H1 (cell line): Measurements from ENCODE around the gene RASEF. TPM values are rescaled to one million over a fixed set of nuclear protein-coding genes. Genes with fewer than 3 reads are reported as not detected.

Source experiments
- CTCF ChIA-PET: fragments of 300-600 bp; sonication (Branson Sonifier 250); formaldehyde crosslinking; loops from one replicate; lab custom pipeline; 2021; ENCODE audit not compliant: partially characterized antibody; lab: Charles Lee
- POLR2A ChIA-PET: fragments of 300-600 bp; sonication (Branson Sonifier 250); formaldehyde crosslinking; loops from one replicate; lab custom pipeline; 2021; ENCODE audit warnings: inconsistent platforms; ENCODE audit not compliant: partially characterized antibody; lab: Charles Lee
- DNase-seq, 2 experiments: peaks; one replicate each; pipeline versions ENCODE4 v3.0.0 to v3.0.0-alpha.2; 2010 to 2022; ENCODE audit warnings: low spot score in 2 of 2, low read depth in 1 of 2, mixed read lengths in 1 of 2
- FAIRE-seq: peaks from 2 replicates; lab custom pipeline; 2011; peaks lifted over from hg19 to GRCh38; lab: Jason Lieb, UNC
- H2AFZ ChIP-seq: 2 replicates; pipeline ENCODE4 v1.8.1; 2012; ENCODE audit warnings: low read length, inconsistent platforms
- H2AK5ac ChIP-seq: 2 replicates; pipeline ENCODE4 v1.6.1; 2013; ENCODE audit warnings: low read depth, low read length
- H2BK120ac ChIP-seq: replicated peaks from 2 replicates; pipeline ENCODE3; 2013; ENCODE audit warnings: low read depth, low read length, inconsistent platforms
- H2BK12ac ChIP-seq: 2 replicates; pipeline ENCODE4 v1.6.1; 2013; ENCODE audit warnings: low read depth, low read length
- H2BK15ac ChIP-seq: 2 replicates; pipeline ENCODE4 v1.6.1; 2013; ENCODE audit warnings: low read length
- H2BK20ac ChIP-seq: 2 replicates; pipeline ENCODE4 v1.6.1; 2013; ENCODE audit warnings: low read length
- H2BK5ac ChIP-seq: 2 replicates; pipeline ENCODE4 v1.6.1; 2013; ENCODE audit warnings: low read depth, low read length
- H3K14ac ChIP-seq: 2 replicates; pipeline ENCODE4 v1.6.1; 2013; ENCODE audit warnings: inconsistent platforms; ENCODE audit not compliant: insufficient read length
- H3K18ac ChIP-seq: 2 replicates; pipeline ENCODE4 v1.6.1; 2013; ENCODE audit warnings: low read length; ENCODE audit errors: extremely low read depth
- H3K23ac ChIP-seq: 2 replicates; pipeline ENCODE4 v1.6.1; 2013; ENCODE audit warnings: inconsistent platforms; ENCODE audit not compliant: insufficient read length
- H3K23me2 ChIP-seq: 2 replicates; pipeline ENCODE4 v1.6.1; 2013; ENCODE audit warnings: low read depth, low read length
- H3K27ac ChIP-seq: 2 replicates; pipeline ENCODE4 v1.6.1; 2011; ENCODE audit warnings: low read depth, low read length, inconsistent platforms
- H3K27me3 ChIP-seq, 4 experiments: replicated peaks in 1 of 4; 1 replicate in 1 of 4; 2 replicates in 3 of 4; pipeline versions ENCODE4 v1.6.1 to v1.8.1; 2011 to 2013; ENCODE audit warnings: low read length in 3 of 4, mild to moderate bottlenecking in 3 of 4, inconsistent platforms in 2 of 4, mixed read lengths in 2 of 4, moderate library complexity in 1 of 4; ENCODE audit not compliant: control insufficient read depth in 3 of 4, insufficient read depth in 3 of 4; ENCODE audit errors: extremely low read depth in 1 of 4
- H3K36me3 ChIP-seq, 4 experiments: 2 replicates each; pipeline versions ENCODE4 v1.6.1 to v1.8.1; 2011 to 2013; ENCODE audit warnings: mild to moderate bottlenecking in 4 of 4, low read length in 3 of 4, moderate library complexity in 2 of 4, control low read depth in 1 of 4, inconsistent platforms in 1 of 4; ENCODE audit not compliant: insufficient read depth in 4 of 4, control insufficient read depth in 2 of 4
- H3K4ac ChIP-seq: replicated peaks from 2 replicates; pipeline ENCODE3; 2013; ENCODE audit warnings: low read length, low read depth, mixed read lengths, inconsistent platforms; ENCODE audit not compliant: insufficient read length
- H3K4me1 ChIP-seq, 4 experiments: replicated peaks in 1 of 4; 1 replicate in 1 of 4; 2 replicates in 3 of 4; pipeline versions ENCODE4 v1.6.1 to v1.8.1; 2011 to 2013; ENCODE audit warnings: low read length in 3 of 4, inconsistent platforms in 2 of 4, mixed read lengths in 1 of 4; ENCODE audit not compliant: insufficient read depth in 4 of 4, control insufficient read depth in 3 of 4
- H3K4me2 ChIP-seq, 2 experiments: 2 replicates each; pipeline versions ENCODE4 v1.6.1 to v1.8.1; 2011 to 2013; ENCODE audit warnings: low read depth in 2 of 2, low read length in 2 of 2, control low read depth in 1 of 2, inconsistent platforms in 1 of 2, mild to moderate bottlenecking in 1 of 2; ENCODE audit not compliant: insufficient read depth in 1 of 2
- H3K4me3 ChIP-seq, 4 experiments: fragments of 200-600, 300-600 bp in 1 of 4; sonication (generic), shearing (Covaris generic), sonication (Bioruptor Twin) in 1 of 4; 2 replicates each; pipeline versions ENCODE4 v1.5.1 to v1.8.1; 2011 to 2016; ENCODE audit warnings: low read length in 4 of 4, low read depth in 3 of 4, control low read depth in 2 of 4, inconsistent platforms in 2 of 4, mild to moderate bottlenecking in 2 of 4, mixed read lengths in 1 of 4, moderate library complexity in 1 of 4; ENCODE audit not compliant: insufficient read depth in 2 of 4; ENCODE audit errors: extremely low read depth in 1 of 4
- H3K56ac ChIP-seq: replicated peaks from 2 replicates; pipeline ENCODE3; 2013; ENCODE audit warnings: low read depth, mild to moderate bottlenecking, mixed read lengths, low read length, inconsistent platforms; ENCODE audit not compliant: insufficient read length
- H3K79me1 ChIP-seq: 2 replicates; pipeline ENCODE4 v1.6.1; 2013; ENCODE audit warnings: low read depth, low read length, control low read depth
- H3K79me2 ChIP-seq, 2 experiments: 2 replicates each; pipeline versions ENCODE4 v1.6.1 to v1.8.1; 2012 to 2013; ENCODE audit warnings: low read length in 2 of 2, mild to moderate bottlenecking in 2 of 2, inconsistent platforms in 1 of 2; ENCODE audit not compliant: insufficient read depth in 2 of 2, control insufficient read depth in 1 of 2
- H3K9ac ChIP-seq, 4 experiments: replicated peaks in 1 of 4; 1 replicate in 1 of 4; 2 replicates in 3 of 4; pipeline versions ENCODE4 v1.6.1 to v1.8.1; 2011 to 2013; ENCODE audit warnings: low read depth in 3 of 4, low read length in 3 of 4, control low read depth in 2 of 4, mild to moderate bottlenecking in 2 of 4, moderate library complexity in 2 of 4, inconsistent platforms in 1 of 4; ENCODE audit errors: extremely low read depth in 1 of 4
- H3K9me3 ChIP-seq, 2 experiments: 2 replicates each; pipeline versions ENCODE4 v1.6.1 to v1.8.1; 2012 to 2013; ENCODE audit warnings: mild to moderate bottlenecking in 2 of 2, moderate library complexity in 2 of 2, control low read depth in 1 of 2, inconsistent platforms in 1 of 2, low read depth in 1 of 2, low read length in 1 of 2, mixed read lengths in 1 of 2; ENCODE audit not compliant: insufficient read depth in 2 of 2
- H4K20me1 ChIP-seq, 2 experiments: replicated peaks in 1 of 2; 2 replicates each; pipeline versions ENCODE3 to v1.8.1; 2011 to 2013; ENCODE audit warnings: inconsistent platforms in 2 of 2, low read length in 2 of 2, mild to moderate bottlenecking in 1 of 2; ENCODE audit not compliant: insufficient read depth in 2 of 2, control insufficient read depth in 1 of 2
- H4K5ac ChIP-seq: 2 replicates; pipeline ENCODE4 v1.6.1; 2013; ENCODE audit warnings: low read length, low read depth, mixed read lengths, inconsistent platforms; ENCODE audit not compliant: insufficient read length
- H4K8ac ChIP-seq: 2 replicates; pipeline ENCODE4 v1.8.0; 2013; ENCODE audit warnings: mild to moderate bottlenecking, moderate library complexity, low read length, inconsistent platforms; ENCODE audit not compliant: insufficient read depth; ENCODE audit errors: extremely low read depth
- H4K91ac ChIP-seq: replicated peaks from 2 replicates; pipeline ENCODE3; 2013; ENCODE audit warnings: low read length, mixed read lengths, inconsistent platforms; ENCODE audit not compliant: insufficient read length
- BRCA1 ChIP-seq: IDR thresholded peaks from 2 replicates; pipeline ENCODE4 v1.6.1; 2012; ENCODE audit warnings: low read depth, low read length, improper control_type of control experiment
- CHD2 ChIP-seq: IDR thresholded peaks from 2 replicates; pipeline ENCODE4 v1.6.1; 2012; ENCODE audit warnings: low read length, improper control_type of control experiment
- NANOG ChIP-seq: IDR thresholded peaks from 2 replicates; pipeline ENCODE4 v1.6.1; 2011; ENCODE audit warnings: low read length, low read depth, mild to moderate bottlenecking, inconsistent platforms; ENCODE audit not compliant: insufficient read depth, poor library complexity, severe bottlenecking
- SIX5 ChIP-seq: IDR thresholded peaks from 2 replicates; pipeline ENCODE4 v1.6.1; 2011; ENCODE audit warnings: mild to moderate bottlenecking, low read depth, low read length
- WGBS, 2 experiments: shearing (Covaris generic) in 1 of 2; methylation state at CpG; one replicate each; pipeline versions ENCODE4 v1.1.6 to v1.1.7; 2013 to 2015; ENCODE audit warnings: low lambda C conversion rate in 2 of 2, mixed read lengths in 2 of 2, inconsistent platforms in 1 of 2, low coverage in 1 of 2, missing lambda C conversion rate in 1 of 2; ENCODE audit not compliant: insufficient replicate concordance in 2 of 2, insufficient coverage in 1 of 2, insufficient read length in 1 of 2; ENCODE audit errors: extremely low coverage in 1 of 2, missing lambda C conversion rate in 1 of 2; 5-methylcytosine and 5-hydroxymethylcytosine counted together
- polyA plus RNA-seq, 7 experiments: library from polyadenylated mRNA; depleted of rRNA in 3 of 7; stranded (reverse) in 5 of 7; unstranded in 2 of 7; fragments of >200 nt in 5 of 7; fragments of 200-250 nt in 2 of 7; gene quantifications; 1 replicate in 5 of 7; 2 replicates in 1 of 7; 4 replicates in 1 of 7; pipeline versions ENCODE4 v1.2.1 to v1.2.3, GENCODE V29; 2011 to 2013; ENCODE audit warnings: missing spikeins in 2 of 7, mixed read lengths in 2 of 7
- total RNA-seq: library from RNA; stranded (reverse); fragmentation: NEBNext Ultra II Directional; extraction: Animal tissue kit (Norgen Biotek cat#: 25700); gene quantifications from 2 replicates; pipeline ENCODE4 v1.2.1, GENCODE V29; 2021
- TF ChIP-seq, protein P1 (sequence below): IDR thresholded peaks from 2 replicates; pipeline ENCODE4 v1.6.1; 2011; ENCODE audit warnings: low read length, improper control_type of control experiment

The RASEF gene
- total and polyA plus RNA-seq, 2 of the 8 experiments (the other 6 are each of a cell fraction or from before 2014, with no cell fraction given) = 1.1 to 4.6 TPM

DNA sequence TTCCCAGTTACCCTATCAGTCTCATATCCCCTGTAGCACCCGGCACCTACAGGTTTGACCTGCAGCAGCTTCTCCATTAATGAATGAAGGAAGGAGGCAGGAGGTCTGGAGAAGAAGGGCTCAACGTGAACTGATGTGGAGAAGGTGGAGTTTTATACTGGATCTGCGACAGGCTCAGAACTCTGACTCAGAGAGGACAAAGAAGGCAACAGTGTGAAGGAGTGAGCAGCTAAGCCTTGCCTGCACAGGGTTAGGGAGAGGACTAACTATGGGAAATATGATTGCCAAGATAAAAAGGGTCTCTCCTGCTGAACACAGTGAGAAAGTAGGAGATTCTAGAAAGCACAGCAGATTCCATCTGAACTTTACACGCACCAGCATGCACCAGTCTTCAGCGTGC is 23.6 kb downstream of the RASEF start:
- WGBS, 2 experiments = 93% methylated on average over 5 of the region's 5 CpGs; no CpG with 5 or more reads in 1 of the 2 experiments
- DNase-seq = no peak
- H2BK15ac ChIP-seq = no peak overlapping the region
- no peaks in the 10 kb centered on the region for H3K36me3 ChIP-seq
- no peaks in the 10 kb centered on the region for H4K20me1 ChIP-seq
- no peak overlapping the region for H3K18ac ChIP-seq
- no peaks in the 10 kb centered on the region; a peak in 1 of 7 replicates for H3K4me1 ChIP-seq
- no peak overlapping the region for H3K27ac ChIP-seq
- no peak overlapping the region for H2AFZ ChIP-seq
- H3K27me3 ChIP-seq = no peaks in the 10 kb centered on the region
- no peak overlapping the region for H4K8ac ChIP-seq
- no peak overlapping the region for H3K4me3 ChIP-seq
- no peak for FAIRE-seq
- no peak overlapping the region for H2AK5ac ChIP-seq
- H3K79me2 ChIP-seq = no peaks in the 10 kb centered on the region
- H2BK5ac ChIP-seq = no peak overlapping the region
- peaks cover 0 to 6% of the 10 kb centered on the region in 2 experiments; a peak in 1 of 4 replicates for H3K9me3 ChIP-seq
- no peak overlapping the region for H3K4me2 ChIP-seq
- H3K79me1 ChIP-seq = no peaks in the 10 kb centered on the region
- no peak overlapping the region for H4K5ac ChIP-seq
- no peak overlapping the region for H2BK120ac ChIP-seq
- H2BK12ac ChIP-seq = no peak overlapping the region
- no peak overlapping the region for H3K56ac ChIP-seq
- H3K4ac ChIP-seq = no peak overlapping the region
- H3K23me2 ChIP-seq = no peaks in the 10 kb centered on the region
- H4K91ac ChIP-seq = no peak overlapping the region
- ChIA-PET POLR2A (no interaction called here), CTCF (no interaction called here)
- no peak overlapping the region for H2BK20ac ChIP-seq
- H3K14ac ChIP-seq = no peak overlapping the region
- H3K9ac ChIP-seq = no peak overlapping the region
- no peak overlapping the region for H3K23ac ChIP-seq
- TF ChIP-seq, protein P1, sequence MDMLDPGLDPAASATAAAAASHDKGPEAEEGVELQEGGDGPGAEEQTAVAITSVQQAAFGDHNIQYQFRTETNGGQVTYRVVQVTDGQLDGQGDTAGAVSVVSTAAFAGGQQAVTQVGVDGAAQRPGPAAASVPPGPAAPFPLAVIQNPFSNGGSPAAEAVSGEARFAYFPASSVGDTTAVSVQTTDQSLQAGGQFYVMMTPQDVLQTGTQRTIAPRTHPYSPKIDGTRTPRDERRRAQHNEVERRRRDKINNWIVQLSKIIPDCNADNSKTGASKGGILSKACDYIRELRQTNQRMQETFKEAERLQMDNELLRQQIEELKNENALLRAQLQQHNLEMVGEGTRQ = no peak
- TF ChIP-seq CHD2 (no peak), SIX5 (no peak), BRCA1 (no peak), NANOG (no peak)
